ENCODE data around the gene NTNG2.

DNA sequence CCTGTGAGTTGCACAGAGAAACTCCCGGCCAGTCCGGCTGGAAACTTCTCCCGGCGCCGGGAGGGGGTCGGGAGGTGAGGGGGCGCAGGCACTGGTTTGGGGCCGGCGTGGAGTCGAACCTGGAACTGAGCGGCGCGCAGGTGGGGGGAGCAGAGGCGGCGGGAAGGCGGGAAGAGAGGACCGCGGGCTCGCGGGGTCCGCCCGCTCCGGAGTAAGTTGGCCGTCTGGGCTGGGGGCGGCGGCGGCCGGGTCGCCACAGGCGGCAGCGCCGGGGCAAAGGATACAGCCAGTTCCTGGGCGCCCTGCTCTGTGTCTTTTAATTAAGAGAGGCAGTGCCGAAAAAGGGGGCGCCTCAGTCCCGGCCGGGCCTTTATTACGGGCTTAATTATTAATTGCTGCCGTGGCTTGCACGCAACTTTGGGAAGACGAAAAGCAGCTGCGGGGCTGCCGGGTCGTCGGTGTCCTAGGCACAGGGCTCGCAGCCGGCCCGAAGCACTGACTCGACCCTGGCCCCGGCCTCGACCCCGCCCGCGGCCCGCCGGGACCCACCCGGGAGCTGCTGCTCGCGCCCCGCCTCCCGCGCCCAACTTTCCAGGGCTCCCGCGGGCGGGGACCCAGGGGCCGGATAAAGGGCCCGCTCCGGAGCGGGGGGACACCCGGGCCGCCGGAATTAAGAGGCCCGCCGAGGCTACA, 1.1 kb downstream of the NTNG2 start:
- no peak for TF ChIP-seq POLR2A (IDR thresholded peaks at IDR 0.05)
- TF ChIP-seq, protein P1, sequence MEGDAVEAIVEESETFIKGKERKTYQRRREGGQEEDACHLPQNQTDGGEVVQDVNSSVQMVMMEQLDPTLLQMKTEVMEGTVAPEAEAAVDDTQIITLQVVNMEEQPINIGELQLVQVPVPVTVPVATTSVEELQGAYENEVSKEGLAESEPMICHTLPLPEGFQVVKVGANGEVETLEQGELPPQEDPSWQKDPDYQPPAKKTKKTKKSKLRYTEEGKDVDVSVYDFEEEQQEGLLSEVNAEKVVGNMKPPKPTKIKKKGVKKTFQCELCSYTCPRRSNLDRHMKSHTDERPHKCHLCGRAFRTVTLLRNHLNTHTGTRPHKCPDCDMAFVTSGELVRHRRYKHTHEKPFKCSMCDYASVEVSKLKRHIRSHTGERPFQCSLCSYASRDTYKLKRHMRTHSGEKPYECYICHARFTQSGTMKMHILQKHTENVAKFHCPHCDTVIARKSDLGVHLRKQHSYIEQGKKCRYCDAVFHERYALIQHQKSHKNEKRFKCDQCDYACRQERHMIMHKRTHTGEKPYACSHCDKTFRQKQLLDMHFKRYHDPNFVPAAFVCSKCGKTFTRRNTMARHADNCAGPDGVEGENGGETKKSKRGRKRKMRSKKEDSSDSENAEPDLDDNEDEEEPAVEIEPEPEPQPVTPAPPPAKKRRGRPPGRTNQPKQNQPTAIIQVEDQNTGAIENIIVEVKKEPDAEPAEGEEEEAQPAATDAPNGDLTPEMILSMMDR (IDR thresholded peaks at IDR 0.05) = no peak

Measured in vagina (tissue), 2 donors.